NCI-H1417 treated with DMSO at 0.1 percent for 48 hours (cell line): ENCODE measurements around the gene GPC5.

Experiments
- DNase-seq: peaks from one replicate; lab custom pipeline; 2025; lab: John Stamatoyannopoulos, UW

Gene GPC5

GRCh38 chr13:91539286-91540157 is 141.1 kb downstream of the GPC5 start:
- no peak for DNase-seq

- DNase-seq, result no peak
Observed at GRCh38 chr13:91540158-91540736, 141.8 kb downstream of the GPC5 start.

DNA sequence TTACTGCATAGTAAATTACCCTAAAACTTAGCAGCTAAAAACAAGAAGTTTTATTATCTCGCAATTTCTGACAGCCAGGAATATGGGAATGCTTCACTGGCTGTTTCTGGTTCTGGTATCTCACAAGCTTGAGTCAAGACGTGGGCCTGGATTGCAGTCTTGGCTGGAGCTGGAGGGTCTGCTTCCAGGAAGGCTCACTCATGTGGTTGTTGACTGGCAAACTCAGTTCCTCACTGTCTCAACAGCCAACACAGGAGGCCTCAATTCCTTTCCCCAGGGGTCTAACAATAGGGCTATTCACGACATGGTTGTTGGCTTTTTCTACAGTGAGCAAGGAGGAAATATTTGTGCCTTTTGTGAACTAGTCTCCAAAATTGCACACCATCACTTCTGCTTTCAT is 146.3 kb downstream of the GPC5 start:
- no peak for DNase-seq

GRCh38 chr13:91546900-91547299 is 148.5 kb downstream of the GPC5 start:
- DNase-seq, result no peak

GRCh38 chr13:91553584-91553983 is 155.2 kb downstream of the GPC5 start:
- no peak for DNase-seq

DNA sequence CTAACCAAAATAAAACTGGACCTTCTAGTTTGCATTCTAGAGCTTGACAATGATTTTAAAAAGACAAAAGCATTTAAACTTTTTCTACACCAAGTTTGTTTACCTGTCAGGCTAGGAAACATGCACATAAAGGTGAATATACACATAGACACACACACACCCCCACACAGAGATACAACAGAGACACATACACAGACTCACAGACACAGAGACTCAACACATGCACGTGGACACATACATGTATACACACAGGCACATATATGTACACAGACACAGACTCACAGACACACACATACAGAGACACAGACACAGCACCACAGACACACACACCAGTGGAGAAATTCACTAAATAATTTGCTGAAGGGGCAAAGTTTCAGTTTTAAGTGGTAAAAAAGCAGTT is 155.7 kb downstream of the GPC5 start:
- DNase-seq, result no peak

DNA sequence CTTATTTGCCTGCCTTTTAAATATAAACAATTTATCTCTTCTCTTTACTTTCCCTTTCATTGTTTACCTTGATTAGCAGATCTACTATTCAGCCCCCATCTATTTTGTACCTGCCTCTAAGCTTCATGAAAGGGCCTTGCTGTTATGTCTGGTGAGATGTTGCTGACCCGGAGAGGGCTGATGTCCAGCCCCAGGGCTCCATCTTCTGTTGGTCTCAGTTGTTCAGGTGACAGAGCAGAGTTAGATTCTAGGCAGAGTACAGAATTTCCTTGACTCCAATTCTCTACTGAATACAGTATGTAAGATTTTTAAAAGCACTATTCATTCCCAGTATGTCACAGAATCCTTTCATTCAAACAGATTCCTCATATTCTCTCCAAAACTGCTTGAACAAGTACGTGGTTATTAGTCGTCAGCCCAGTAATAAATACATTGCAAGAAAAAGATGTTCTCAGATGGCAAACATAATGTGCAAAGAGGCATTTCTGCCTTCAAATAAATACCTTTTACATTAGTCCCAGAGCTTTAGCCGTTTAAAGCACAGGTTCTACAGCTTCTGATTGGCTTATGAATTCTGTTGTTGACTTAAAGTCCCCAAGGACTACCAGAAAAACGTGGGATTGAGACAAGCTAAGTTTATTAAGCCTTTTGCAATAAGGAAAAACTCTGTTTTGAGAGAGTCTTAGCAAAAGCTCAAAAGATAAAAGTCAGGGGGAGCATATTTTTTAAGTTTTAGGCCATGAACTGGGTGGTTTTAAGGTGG is 159.1 kb downstream of the GPC5 start:
- no peak for DNase-seq

GRCh38 chr13:91563799-91564198 is 165.4 kb downstream of the GPC5 start:
- DNase-seq, result no peak

GRCh38 chr13:91564396-91564795 is 166.0 kb downstream of the GPC5 start:
- no peak for DNase-seq

- DNase-seq, result no peak
Observed at GRCh38 chr13:91565296-91565695, 166.9 kb downstream of the GPC5 start.

GRCh38 chr13:91567485-91568207 is 169.2 kb downstream of the GPC5 start:
- DNase-seq, result no peak

GRCh38 chr13:91571681-91572080 is 173.3 kb downstream of the GPC5 start:
- DNase-seq, result no peak

- no peak for DNase-seq
Observed at GRCh38 chr13:91572439-91572838, 174.0 kb downstream of the GPC5 start.

- DNase-seq, result no peak
Observed at GRCh38 chr13:91572944-91573598, 174.7 kb downstream of the GPC5 start.

DNA sequence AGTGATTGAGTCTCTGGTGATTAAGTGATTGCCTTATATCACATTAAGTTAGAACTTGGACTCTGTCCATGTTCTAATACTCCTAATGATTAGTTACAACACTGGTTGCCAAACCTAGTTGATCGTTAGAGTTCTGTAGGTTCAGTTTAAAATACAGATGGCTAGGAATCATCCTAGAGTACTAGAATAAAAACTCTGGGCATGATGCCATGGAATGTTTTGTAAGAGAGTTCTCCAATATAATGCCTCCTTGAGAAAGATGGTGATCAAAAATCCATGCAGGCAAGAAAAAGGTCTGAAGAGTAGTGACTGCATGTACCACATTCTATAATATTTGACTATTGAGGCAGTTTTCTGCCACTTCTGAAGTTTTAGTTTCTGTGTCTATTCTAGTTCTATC is 176.3 kb downstream of the GPC5 start:
- DNase-seq, result no peak

DNA sequence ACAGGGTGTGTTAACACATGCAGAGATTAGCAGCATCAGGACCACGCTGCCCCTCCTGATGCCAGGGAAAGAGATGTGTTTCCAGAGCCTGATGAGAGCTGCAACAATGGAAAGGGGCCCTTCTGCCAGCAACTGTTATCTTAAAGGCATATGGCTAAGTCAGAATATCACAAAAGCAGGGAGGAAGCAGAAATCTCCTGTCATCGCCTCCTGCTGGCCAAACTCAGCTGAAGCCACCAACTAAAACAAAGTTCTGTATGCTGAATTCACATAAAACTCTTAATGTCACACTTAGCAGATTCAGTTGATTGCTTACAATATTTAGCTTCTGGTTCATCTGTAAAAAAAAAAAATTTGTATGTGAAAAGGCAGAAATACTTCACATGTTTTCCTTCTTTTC is 178.2 kb downstream of the GPC5 start:
- no peak for DNase-seq

- no peak for DNase-seq
Observed at GRCh38 chr13:91579320-91579719, 180.9 kb downstream of the GPC5 start.

- DNase-seq, result no peak
Observed at GRCh38 chr13:91580749-91581148, 182.3 kb downstream of the GPC5 start.

- DNase-seq, result no peak
Observed at GRCh38 chr13:91586609-91587008, 188.2 kb downstream of the GPC5 start.

- no peak for DNase-seq
Observed at GRCh38 chr13:91588541-91588940, 190.1 kb downstream of the GPC5 start.
